DOHH2 (cell line): Measurements from ENCODE around the gene TRIM73.
"Not testable (repeated sequence)": the region's sequence is repeated elsewhere in the genome, so short reads cannot be mapped to it uniquely, and the experiment has no call there.

Experiments used
- CTCF ChIP-seq: fragments of 200-600 bp; sonication (generic); IDR thresholded peaks from one replicate; pipeline ENCODE4 v1.5.1; 2014; ENCODE audit warnings: antibody characterized with exemption, mild to moderate bottlenecking, low read depth, low read length; ENCODE audit not compliant: poor library complexity, severe bottlenecking
- EZH2phosphoT487 ChIP-seq: fragments of 200-600 bp; sonication (generic); IDR thresholded peaks from 2 replicates; pipeline ENCODE4 v1.6.1; 2017; ENCODE audit warnings: borderline replicate concordance, mild to moderate bottlenecking, antibody characterized with exemption, low read length, moderate library complexity, mixed read lengths

GRCh38 chr7:75393194-75393593 is 2.2 kb upstream of the TRIM73 start:
- TF ChIP-seq CTCF, EZH2phosphoT487: not testable (repeated sequence)
